Sigmoid colon (tissue), 7 donors: ENCODE data around the gene ITGB8. TPM values are rescaled to one million over a fixed set of nuclear protein-coding genes. Genes with fewer than 3 reads are reported as not detected.

Experiments
- DNase-seq: peaks from one replicate; pipeline ENCODE4 v3.0.0-alpha.2; 2019
- H3K27ac ChIP-seq, 4 donors: fragments of 200-600 bp; sonication (generic); one replicate each; pipeline ENCODE4 v1.5.1; 2016 to 2019; ENCODE audit warnings: mild to moderate bottlenecking in 1 of 4
- H3K27me3 ChIP-seq, 3 donors: fragments of 200-600 bp; sonication (generic); one replicate each; pipeline ENCODE4 v1.5.1; 2019; ENCODE audit warnings: mild to moderate bottlenecking in 1 of 3
- H3K36me3 ChIP-seq, 4 donors: fragments of 200-600 bp; sonication (generic); one replicate each; pipeline ENCODE4 v1.5.1; 2016 to 2019
- H3K4me1 ChIP-seq, 4 donors: fragments of 200-600 bp; sonication (generic); one replicate each; pipeline ENCODE4 v1.5.1; 2017 to 2019
- H3K4me3 ChIP-seq, 4 donors: fragments of 200-600 bp; sonication (generic); one replicate each; pipeline ENCODE4 v1.5.1; 2017 to 2019; ENCODE audit warnings: mild to moderate bottlenecking in 2 of 4, moderate library complexity in 1 of 4
- H3K9me3 ChIP-seq, 4 donors: fragments of 200-600 bp in 3 of 4; sonication (generic) in 3 of 4; one replicate each; pipeline versions ENCODE4 v1.5.1 to v1.6.1; 2013 to 2019
- CTCF ChIP-seq, 4 experiments: fragments of 450-650 bp in 3 of 4; fragments of 200-600 bp in 1 of 4; IDR thresholded peaks; one replicate each; pipeline ENCODE4 v1.5.1; 2016 to 2019; ENCODE audit warnings: antibody characterized with exemption in 4 of 4, mild to moderate bottlenecking in 3 of 4, moderate library complexity in 2 of 4
- EP300 ChIP-seq, 4 donors: sonication (generic); formaldehyde crosslinking; IDR thresholded peaks; one replicate each; pipeline ENCODE4 v1.6.1; 2017; ENCODE audit warnings: antibody characterized with exemption in 4 of 4
- POLR2A ChIP-seq, 2 donors: fragments of 450-650 bp; IDR thresholded peaks; one replicate each; pipeline ENCODE4 v1.6.1; 2016; ENCODE audit warnings: antibody characterized with exemption in 2 of 2, mild to moderate bottlenecking in 2 of 2, moderate library complexity in 2 of 2
- POLR2AphosphoS5 ChIP-seq, 4 donors: sonication (generic); formaldehyde crosslinking; IDR thresholded peaks; one replicate each; pipeline ENCODE4 v1.6.1; 2017; ENCODE audit warnings: antibody characterized with exemption in 4 of 4
- WGBS, 2 donors: extraction: QIAGEN DNeasy Blood & Tissue Kit; methylation state at CpG; one replicate each; pipeline ENCODE4 v1.1.7; 2013; 5-methylcytosine and 5-hydroxymethylcytosine counted together
- intact Hi-C: fragments of 100-400 bp; cut with DNase I; formaldehyde crosslinking; loops from one replicate; pipeline ENCODE4 v1.15.1; 2023
- polyA plus RNA-seq, 3 donors: library from polyadenylated mRNA; stranded (reverse); fragments of 200-250 nt; gene quantifications; one replicate each; pipeline ENCODE4 v1.2.3, GENCODE V29; 2013
- total RNA-seq, 4 donors: library from RNA; depleted of rRNA; stranded (reverse); fragments of >200 nt; gene quantifications; one replicate each; pipeline ENCODE4 v1.1.0, GENCODE V29; 2016
- donor health status: healthy with polysubstance abuse.
- donor health status: Bipolar disorder and iron deficiency.
- donor health status: healthy.

Gene ITGB8
- total and polyA plus RNA-seq, 7 donors, result 0.23 to 22.4 (median 9.0) TPM

GRCh38 chr7:20312562-20312961 is 18.1 kb upstream of the ITGB8 start:
- H3K27me3 ChIP-seq, result no peaks in the 10 kb centered on the region
- TF ChIP-seq EP300 (IDR thresholded peaks at IDR 0.05), result no peak
- TF ChIP-seq CTCF (IDR thresholded peaks at IDR 0.05), result no peak
- TF ChIP-seq POLR2AphosphoS5 (IDR thresholded peaks at IDR 0.05), result no peak
- TF ChIP-seq POLR2A (IDR thresholded peaks at IDR 0.05), result no peak
- no peak overlapping the region for H3K4me3 ChIP-seq
- H3K9me3 ChIP-seq, result no peaks in the 10 kb centered on the region
- no peaks in the 10 kb centered on the region for H3K4me1 ChIP-seq
- no peak for DNase-seq
- H3K27ac ChIP-seq, result no peak overlapping the region
- 14 to 54% methylated on average over 2 of the region's 2 CpGs for WGBS, 2 donors
- H3K36me3 ChIP-seq, result no peaks in the 10 kb centered on the region
- intact Hi-C loops, result loop anchor here (10.0 kb wide), 2 partner anchors 328 to 558 kb away; no protein-coding TSS in a partner anchor

GRCh38 chr7:20313626-20314025 is 17.1 kb upstream of the ITGB8 start:
- 90 to 95% methylated on average over 1 of the region's 1 CpG for WGBS, 2 donors
- Histone ChIP-seq H3K9me3 (no peaks in the 10 kb centered on the region), H3K27me3 (no peaks in the 10 kb centered on the region), H3K36me3 (no peaks in the 10 kb centered on the region), H3K4me1 (no peaks in the 10 kb centered on the region), H3K27ac (no peak overlapping the region), H3K4me3 (no peak overlapping the region)
- intact Hi-C loops, result loop anchor here (10.0 kb wide), 2 partner anchors 329 to 559 kb away; no protein-coding TSS in a partner anchor
- no peak for DNase-seq
- TF ChIP-seq EP300 (IDR thresholded peaks at IDR 0.05) (no peak), POLR2AphosphoS5 (IDR thresholded peaks at IDR 0.05) (no peak), POLR2A (IDR thresholded peaks at IDR 0.05) (no peak), CTCF (IDR thresholded peaks at IDR 0.05) (no peak)

GRCh38 chr7:20314198-20314597 is 16.5 kb upstream of the ITGB8 start:
- DNase-seq, result no peak
- H3K36me3 ChIP-seq, result no peaks in the 10 kb centered on the region
- no peaks in the 10 kb centered on the region for H3K27me3 ChIP-seq
- intact Hi-C loops, result loop anchor here (10.0 kb wide), 2 partner anchors 329 to 559 kb away; no protein-coding TSS in a partner anchor
- TF ChIP-seq EP300 (IDR thresholded peaks at IDR 0.05) (no peak), POLR2AphosphoS5 (IDR thresholded peaks at IDR 0.05) (no peak), POLR2A (IDR thresholded peaks at IDR 0.05) (no peak), CTCF (IDR thresholded peaks at IDR 0.05) (no peak)
- WGBS, 2 donors, result 85 to 90% methylated on average over 2 of the region's 2 CpGs
- H3K4me1 ChIP-seq, result no peaks in the 10 kb centered on the region
- no peak overlapping the region for H3K27ac ChIP-seq
- H3K9me3 ChIP-seq, result no peaks in the 10 kb centered on the region
- H3K4me3 ChIP-seq, result no peak overlapping the region

- DNase-seq, result no peak
- 52 to 75% methylated on average over 4 of the region's 4 CpGs for WGBS, 2 donors
- TF ChIP-seq POLR2A (IDR thresholded peaks at IDR 0.05) (no peak), CTCF (IDR thresholded peaks at IDR 0.05) (no peak), POLR2AphosphoS5 (IDR thresholded peaks at IDR 0.05) (no peak)
- Histone ChIP-seq H3K4me1 (no peaks in the 10 kb centered on the region), H3K4me3 (no peak overlapping the region), H3K27ac (no peak overlapping the region), H3K27me3 (no peaks in the 10 kb centered on the region), H3K9me3 (no peaks in the 10 kb centered on the region), H3K36me3 (no peaks in the 10 kb centered on the region)
- intact Hi-C loops, result loop anchor here (10.0 kb wide), 2 partner anchors 332 to 562 kb away; no protein-coding TSS in a partner anchor
These were observed 14.0 kb upstream of the ITGB8 start for GRCh38 chr7:20316706-20317105.

- Histone ChIP-seq H3K36me3 (no peaks in the 10 kb centered on the region), H3K4me1 (no peaks in the 10 kb centered on the region), H3K9me3 (no peaks in the 10 kb centered on the region), H3K27ac (no peak overlapping the region), H3K27me3 (no peaks in the 10 kb centered on the region), H3K4me3 (no peak overlapping the region)
- no peak for DNase-seq
- intact Hi-C loops, result loop anchor here (10.0 kb wide), 2 partner anchors 333 to 563 kb away; no protein-coding TSS in a partner anchor
- TF ChIP-seq POLR2A (IDR thresholded peaks at IDR 0.05) (no peak), CTCF (IDR thresholded peaks at IDR 0.05) (no peak), EP300 (IDR thresholded peaks at IDR 0.05) (no peak), POLR2AphosphoS5 (IDR thresholded peaks at IDR 0.05) (no peak)
These were observed 13.3 kb upstream of the ITGB8 start for GRCh38 chr7:20317413-20317812.
